ENCODE measurements around the gene ARHGAP27.

GRCh38 chr17:45369421-45369820, 63.2 kb downstream of the ARHGAP27 start:
- TF ChIP-seq CTCF (IDR thresholded peaks at IDR 0.05) (no peak), EZH2phosphoT487 (IDR thresholded peaks at IDR 0.05) (no peak)
